ENCODE results near the gene MYCN. TPM values are rescaled to one million over a fixed set of nuclear protein-coding genes. Genes with fewer than 3 reads are reported as not detected.
"Not testable (repeated sequence)": the region's sequence is repeated elsewhere in the genome, so short reads cannot be mapped to it uniquely, and the experiment has no call there.

The MYCN gene
- polyA plus RNA-seq, 1 donor (not counting 4 experiments of a cell fraction or from before 2014, with no cell fraction given) = not detected

GRCh38 chr2:15927551-15928218 is 12.7 kb upstream of the MYCN start:
- Histone ChIP-seq H3K4me3 (ENCODE audit: control insufficient read depth in 2 of 3, extremely low read depth in 1 of 3, insufficient read depth in 2 of 3, low read depth in 1 of 3, low read length in 3 of 3) (no peak overlapping the region), H3K9me1 (ENCODE audit: control insufficient read depth, extremely low read depth, insufficient read depth, low read length) (no peaks in the 10 kb centered on the region), H4K20me1 (ENCODE audit: control insufficient read depth, extremely low read depth, insufficient read depth, low read length) (no peaks in the 10 kb centered on the region), H3K36me3 (ENCODE audit: control insufficient read depth in 2 of 2, extremely low read depth in 1 of 2, insufficient read depth in 2 of 2, low read length in 2 of 2) (no peaks in the 10 kb centered on the region), H3K79me2 (ENCODE audit: control insufficient read depth, insufficient read depth, low read length) (no peaks in the 10 kb centered on the region), H3K27me3 (ENCODE audit: control insufficient read depth, extremely low read depth, insufficient read depth, low read length) (peaks cover 4% of the 10 kb centered on the region), H3K4me2 (ENCODE audit: control insufficient read depth, extremely low read depth, insufficient read depth, low read depth, low read length) (no peak overlapping the region), H3K4me1 (ENCODE audit: control insufficient read depth, extremely low read depth, insufficient read depth, low read length) (no peaks in the 10 kb centered on the region), H3K27ac (ENCODE audit: control insufficient read depth, insufficient read depth, low read length) (no peak overlapping the region), H3K9ac (ENCODE audit: control insufficient read depth, extremely low read depth, insufficient read depth, low read length) (no peak overlapping the region), H3K9me3 (ENCODE audit: control insufficient read depth, low read depth, low read length) (no peaks in the 10 kb centered on the region), H2AFZ (ENCODE audit: control insufficient read depth, low read length) (no peak overlapping the region)
- TF ChIP-seq EZH2 (IDR thresholded peaks at IDR 0.05; ENCODE audit: low read length) = no peak
- TF ChIP-seq, protein P1, sequence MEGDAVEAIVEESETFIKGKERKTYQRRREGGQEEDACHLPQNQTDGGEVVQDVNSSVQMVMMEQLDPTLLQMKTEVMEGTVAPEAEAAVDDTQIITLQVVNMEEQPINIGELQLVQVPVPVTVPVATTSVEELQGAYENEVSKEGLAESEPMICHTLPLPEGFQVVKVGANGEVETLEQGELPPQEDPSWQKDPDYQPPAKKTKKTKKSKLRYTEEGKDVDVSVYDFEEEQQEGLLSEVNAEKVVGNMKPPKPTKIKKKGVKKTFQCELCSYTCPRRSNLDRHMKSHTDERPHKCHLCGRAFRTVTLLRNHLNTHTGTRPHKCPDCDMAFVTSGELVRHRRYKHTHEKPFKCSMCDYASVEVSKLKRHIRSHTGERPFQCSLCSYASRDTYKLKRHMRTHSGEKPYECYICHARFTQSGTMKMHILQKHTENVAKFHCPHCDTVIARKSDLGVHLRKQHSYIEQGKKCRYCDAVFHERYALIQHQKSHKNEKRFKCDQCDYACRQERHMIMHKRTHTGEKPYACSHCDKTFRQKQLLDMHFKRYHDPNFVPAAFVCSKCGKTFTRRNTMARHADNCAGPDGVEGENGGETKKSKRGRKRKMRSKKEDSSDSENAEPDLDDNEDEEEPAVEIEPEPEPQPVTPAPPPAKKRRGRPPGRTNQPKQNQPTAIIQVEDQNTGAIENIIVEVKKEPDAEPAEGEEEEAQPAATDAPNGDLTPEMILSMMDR (optimal IDR thresholded peaks at IDR 0.05 in 1 of 3, IDR thresholded peaks at IDR 0.05 in 1 of 3, conservative IDR thresholded peaks at IDR 0.05 in 1 of 3; ENCODE audit: extremely low read depth in 1 of 3, insufficient read depth in 2 of 3, low read length in 3 of 3) = no peak
- dilution Hi-C loops (cut with MboI; ENCODE audit: extremely low pct_ligation_motif_present, low sequenced_read_pairs) = loop anchor here (25.0 kb wide), 1 partner anchor 585 kb away; no protein-coding TSS in a partner anchor
- FAIRE-seq = no peak
- no peak for DNase-seq (ENCODE audit: low read depth, low spot score)

- H3K9me1 ChIP-seq (ENCODE audit: control insufficient read depth, extremely low read depth, insufficient read depth, low read length); FAIRE-seq; H3K9me3 ChIP-seq (ENCODE audit: control insufficient read depth, low read depth, low read length); H3K4me1 ChIP-seq (ENCODE audit: control insufficient read depth, extremely low read depth, insufficient read depth, low read length); H4K20me1 ChIP-seq (ENCODE audit: control insufficient read depth, extremely low read depth, insufficient read depth, low read length); H3K27ac ChIP-seq (ENCODE audit: control insufficient read depth, insufficient read depth, low read length); H3K9ac ChIP-seq (ENCODE audit: control insufficient read depth, extremely low read depth, insufficient read depth, low read length); H3K4me3 ChIP-seq (ENCODE audit: control insufficient read depth in 2 of 3, extremely low read depth in 1 of 3, insufficient read depth in 2 of 3, low read depth in 1 of 3, low read length in 3 of 3); H3K4me2 ChIP-seq (ENCODE audit: control insufficient read depth, extremely low read depth, insufficient read depth, low read depth, low read length); H3K27me3 ChIP-seq (ENCODE audit: control insufficient read depth, extremely low read depth, insufficient read depth, low read length); H3K79me2 ChIP-seq (ENCODE audit: control insufficient read depth, insufficient read depth, low read length); H2AFZ ChIP-seq (ENCODE audit: control insufficient read depth, low read length); H3K36me3 ChIP-seq (ENCODE audit: control insufficient read depth in 2 of 2, extremely low read depth in 1 of 2, insufficient read depth in 2 of 2, low read length in 2 of 2); DNase-seq (ENCODE audit: low read depth, low spot score): not testable (repeated sequence)
- dilution Hi-C loops (cut with MboI; ENCODE audit: extremely low pct_ligation_motif_present, low sequenced_read_pairs) = loop anchor here (25.0 kb wide), 1 partner anchor 583 kb away; no protein-coding TSS in a partner anchor
Observed at GRCh38 chr2:15929008-15929407, 11.3 kb upstream of the MYCN start.

DNA sequence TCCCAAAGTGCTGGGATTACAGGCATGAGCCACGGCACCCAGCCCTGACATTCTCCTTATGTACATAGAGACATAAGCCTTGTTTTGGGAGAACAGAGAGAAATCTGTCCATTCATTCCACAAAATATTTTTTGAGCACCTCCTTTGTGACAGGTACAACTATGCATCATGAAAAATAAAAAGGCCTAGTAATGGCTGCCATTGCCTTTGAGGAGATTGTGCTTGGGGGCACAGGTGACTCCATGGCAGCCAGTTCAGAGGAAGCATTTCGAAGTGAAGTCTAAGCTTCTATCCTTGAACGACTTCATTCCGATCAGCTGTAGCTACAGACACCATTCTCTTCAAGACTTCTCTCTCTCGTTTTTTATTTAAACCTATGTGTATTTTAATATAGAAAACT is 10.5 kb upstream of the MYCN start:
- H3K9me1 ChIP-seq (ENCODE audit: control insufficient read depth, extremely low read depth, insufficient read depth, low read length) = no peaks in the 10 kb centered on the region
- no peak for TF ChIP-seq EZH2 (IDR thresholded peaks at IDR 0.05; ENCODE audit: low read length)
- TF ChIP-seq, protein P1 (optimal IDR thresholded peaks at IDR 0.05 in 1 of 3, IDR thresholded peaks at IDR 0.05 in 1 of 3, conservative IDR thresholded peaks at IDR 0.05 in 1 of 3; ENCODE audit: extremely low read depth in 1 of 3, insufficient read depth in 2 of 3, low read length in 3 of 3) = no peak
- H3K27me3 ChIP-seq (ENCODE audit: control insufficient read depth, extremely low read depth, insufficient read depth, low read length) = no peaks in the 10 kb centered on the region
- no peak overlapping the region for H3K27ac ChIP-seq (ENCODE audit: control insufficient read depth, insufficient read depth, low read length)
- H3K4me1 ChIP-seq (ENCODE audit: control insufficient read depth, extremely low read depth, insufficient read depth, low read length) = no peaks in the 10 kb centered on the region
- H3K4me2 ChIP-seq (ENCODE audit: control insufficient read depth, extremely low read depth, insufficient read depth, low read depth, low read length) = no peak overlapping the region
- H3K36me3 ChIP-seq (ENCODE audit: control insufficient read depth in 2 of 2, extremely low read depth in 1 of 2, insufficient read depth in 2 of 2, low read length in 2 of 2) = no peaks in the 10 kb centered on the region
- no peak overlapping the region for H3K9ac ChIP-seq (ENCODE audit: control insufficient read depth, extremely low read depth, insufficient read depth, low read length)
- FAIRE-seq = no peak
- no peak overlapping the region for H3K4me3 ChIP-seq (ENCODE audit: control insufficient read depth in 2 of 3, extremely low read depth in 1 of 3, insufficient read depth in 2 of 3, low read depth in 1 of 3, low read length in 3 of 3)
- no peaks in the 10 kb centered on the region for H4K20me1 ChIP-seq (ENCODE audit: control insufficient read depth, extremely low read depth, insufficient read depth, low read length)
- H2AFZ ChIP-seq (ENCODE audit: control insufficient read depth, low read length) = no peak overlapping the region
- dilution Hi-C loops (cut with MboI; ENCODE audit: extremely low pct_ligation_motif_present, low sequenced_read_pairs) = loop anchor here (25.0 kb wide), 1 partner anchor 582 kb away; no protein-coding TSS in a partner anchor
- no peaks in the 10 kb centered on the region for H3K79me2 ChIP-seq (ENCODE audit: control insufficient read depth, insufficient read depth, low read length)
- DNase-seq (ENCODE audit: low read depth, low spot score) = no peak
- H3K9me3 ChIP-seq (ENCODE audit: control insufficient read depth, low read depth, low read length) = no peaks in the 10 kb centered on the region

Measured in keratinocyte (primary cell).